ENCODE data around the gene CTSS.
"Not testable (repeated sequence)": the region's sequence is repeated elsewhere in the genome, so short reads cannot be mapped to it uniquely, and the experiment has no call there.

The CTSS gene

GRCh38 chr1:150772326-150772725, 6.7 kb upstream of the CTSS start:
- Mint-ChIP-seq H3K36me3 (ENCODE audit: low read depth) (no peaks in the 10 kb centered on the region), H3K4me1 (no peaks in the 10 kb centered on the region), H3K4me3 (no peak overlapping the region), H3K27ac (no peak overlapping the region), H3K9me3 (no peaks in the 10 kb centered on the region), H3K27me3 (ENCODE audit: low read depth) (no peaks in the 10 kb centered on the region)
- TF ChIP-seq CTCF (IDR thresholded peaks at IDR 0.05; ENCODE audit: unreplicated experiment in 3 of 3) = no peak

- not testable (repeated sequence) for H3K9me3 Mint-ChIP-seq; H3K4me3 Mint-ChIP-seq; H3K27me3 Mint-ChIP-seq (ENCODE audit: low read depth); H3K36me3 Mint-ChIP-seq (ENCODE audit: low read depth); H3K27ac Mint-ChIP-seq
- peaks cover 14% of the 10 kb centered on the region for H3K4me1 Mint-ChIP-seq
Observed at GRCh38 chr1:150767704-150768103, 2.1 kb upstream of the CTSS start.

- H3K4me3 Mint-ChIP-seq; H3K9me3 Mint-ChIP-seq; H3K27me3 Mint-ChIP-seq (ENCODE audit: low read depth); H3K36me3 Mint-ChIP-seq (ENCODE audit: low read depth): not testable (repeated sequence)
- H3K4me1 Mint-ChIP-seq = peaks cover 14% of the 10 kb centered on the region
- peak overlapping the region; percentile 90 to 95 (median 93) for H3K27ac Mint-ChIP-seq
Observed at GRCh38 chr1:150765977-150766301, 361 bp upstream of the CTSS start.

- H3K9me3 Mint-ChIP-seq = peaks cover 11% of the 10 kb centered on the region
- peak overlapping the region in 2 of 3 experiments; percentile 56 to 62 for H3K4me3 Mint-ChIP-seq
- peaks cover 14% of the 10 kb centered on the region for H3K4me1 Mint-ChIP-seq
- no peaks in the 10 kb centered on the region for H3K27me3 Mint-ChIP-seq (ENCODE audit: low read depth)
- peaks cover 6% of the 10 kb centered on the region for H3K36me3 Mint-ChIP-seq (ENCODE audit: low read depth)
- TF ChIP-seq CTCF (IDR thresholded peaks at IDR 0.05; ENCODE audit: unreplicated experiment in 3 of 3) = no peak
- H3K27ac Mint-ChIP-seq = peak overlapping the region; percentile 90 to 95 (median 93)
Observed at GRCh38 chr1:150764617-150765101, 919 bp downstream of the CTSS start.

- no peaks in the 10 kb centered on the region for H3K27me3 Mint-ChIP-seq (ENCODE audit: low read depth)
- H3K27ac Mint-ChIP-seq = no peak overlapping the region
- H3K4me1 Mint-ChIP-seq = peaks cover 14% of the 10 kb centered on the region
- peaks cover 6% of the 10 kb centered on the region for H3K36me3 Mint-ChIP-seq (ENCODE audit: low read depth)
- no peak overlapping the region for H3K4me3 Mint-ChIP-seq
- H3K9me3 Mint-ChIP-seq = peaks cover 12% of the 10 kb centered on the region
- TF ChIP-seq CTCF (IDR thresholded peaks at IDR 0.05; ENCODE audit: unreplicated experiment in 3 of 3) = no peak
Observed at GRCh38 chr1:150763018-150763417, 2.6 kb downstream of the CTSS start.

GRCh38 chr1:150762552-150762951, 3.0 kb downstream of the CTSS start:
- TF ChIP-seq CTCF (IDR thresholded peaks at IDR 0.05; ENCODE audit: unreplicated experiment in 3 of 3) = no peak

GRCh38 chr1:150761801-150762200, 3.8 kb downstream of the CTSS start:
- Mint-ChIP-seq H3K27ac (no peak overlapping the region), H3K4me3 (no peak overlapping the region), H3K4me1 (peaks cover 14% of the 10 kb centered on the region), H3K9me3 (peaks cover 12% of the 10 kb centered on the region), H3K36me3 (ENCODE audit: low read depth) (peaks cover 6% of the 10 kb centered on the region), H3K27me3 (ENCODE audit: low read depth) (no peaks in the 10 kb centered on the region)
- no peak for TF ChIP-seq CTCF (IDR thresholded peaks at IDR 0.05; ENCODE audit: unreplicated experiment in 3 of 3)

More at GRCh38 chr1:150762552-150762951, 3.0 kb downstream of the CTSS start:
- no peak overlapping the region for H3K4me3 Mint-ChIP-seq
- peaks cover 6% of the 10 kb centered on the region for H3K36me3 Mint-ChIP-seq (ENCODE audit: low read depth)
- no peaks in the 10 kb centered on the region for H3K27me3 Mint-ChIP-seq (ENCODE audit: low read depth)
- peaks cover 14% of the 10 kb centered on the region for H3K4me1 Mint-ChIP-seq
- H3K9me3 Mint-ChIP-seq = peaks cover 12% of the 10 kb centered on the region
- no peak overlapping the region for H3K27ac Mint-ChIP-seq
